GM12864 (cell line): ENCODE results near the gene BBIP1.

Experiments used
- DNase-seq: peaks from one replicate; pipeline ENCODE4 v3.0.0-alpha.2; 2011; ENCODE audit warnings: low read depth
- H3K4me3 ChIP-seq: 2 replicates; pipeline ENCODE4 v1.5.1; 2011; ENCODE audit warnings: mild to moderate bottlenecking, low read depth, low read length, control low read depth
- TF ChIP-seq, protein P1 (sequence below): IDR thresholded peaks from 2 replicates; pipeline ENCODE4 v1.5.1; 2011; ENCODE audit warnings: low read depth, mild to moderate bottlenecking, moderate library complexity, low read length, control low read depth, inconsistent platforms; ENCODE audit errors: missing control alignments

BBIP1 gene

GRCh38 chr10:110885932-110886674, 32.9 kb downstream of the BBIP1 start:
- H3K4me3 ChIP-seq: no peak overlapping the region
- DNase-seq: no peak
- TF ChIP-seq, protein P1, sequence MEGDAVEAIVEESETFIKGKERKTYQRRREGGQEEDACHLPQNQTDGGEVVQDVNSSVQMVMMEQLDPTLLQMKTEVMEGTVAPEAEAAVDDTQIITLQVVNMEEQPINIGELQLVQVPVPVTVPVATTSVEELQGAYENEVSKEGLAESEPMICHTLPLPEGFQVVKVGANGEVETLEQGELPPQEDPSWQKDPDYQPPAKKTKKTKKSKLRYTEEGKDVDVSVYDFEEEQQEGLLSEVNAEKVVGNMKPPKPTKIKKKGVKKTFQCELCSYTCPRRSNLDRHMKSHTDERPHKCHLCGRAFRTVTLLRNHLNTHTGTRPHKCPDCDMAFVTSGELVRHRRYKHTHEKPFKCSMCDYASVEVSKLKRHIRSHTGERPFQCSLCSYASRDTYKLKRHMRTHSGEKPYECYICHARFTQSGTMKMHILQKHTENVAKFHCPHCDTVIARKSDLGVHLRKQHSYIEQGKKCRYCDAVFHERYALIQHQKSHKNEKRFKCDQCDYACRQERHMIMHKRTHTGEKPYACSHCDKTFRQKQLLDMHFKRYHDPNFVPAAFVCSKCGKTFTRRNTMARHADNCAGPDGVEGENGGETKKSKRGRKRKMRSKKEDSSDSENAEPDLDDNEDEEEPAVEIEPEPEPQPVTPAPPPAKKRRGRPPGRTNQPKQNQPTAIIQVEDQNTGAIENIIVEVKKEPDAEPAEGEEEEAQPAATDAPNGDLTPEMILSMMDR: no peak

GRCh38 chr10:110883924-110884323, 35.1 kb downstream of the BBIP1 start:
- DNase-seq: no peak
- no peak overlapping the region for H3K4me3 ChIP-seq
- TF ChIP-seq, protein P1: no peak

GRCh38 chr10:110881905-110882304, 37.1 kb downstream of the BBIP1 start:
- no peak overlapping the region for H3K4me3 ChIP-seq
- TF ChIP-seq, protein P1: no peak
- DNase-seq: no peak

DNA sequence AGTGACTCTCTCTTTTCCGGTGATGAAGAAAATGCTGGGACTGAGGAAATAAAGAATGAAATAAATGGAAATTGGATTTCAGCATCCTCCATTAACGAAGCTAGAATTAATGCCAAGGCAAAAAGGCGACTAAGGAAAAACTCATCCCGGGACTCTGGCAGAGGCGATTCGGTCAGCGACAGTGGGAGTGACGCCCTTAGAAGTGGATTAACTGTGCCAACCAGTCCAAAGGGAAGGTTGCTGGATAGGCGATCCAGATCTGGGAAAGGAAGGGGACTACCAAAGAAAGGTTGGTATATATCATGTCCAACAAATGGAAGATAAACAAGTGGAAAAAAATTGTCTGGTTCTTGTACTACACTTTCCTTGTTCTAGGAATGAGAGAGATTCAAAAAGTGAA, 37.7 kb downstream of the BBIP1 start:
- DNase-seq: no peak
- H3K4me3 ChIP-seq: no peak overlapping the region
- TF ChIP-seq, protein P1: no peak

GRCh38 chr10:110880012-110880411, 39.0 kb downstream of the BBIP1 start:
- H3K4me3 ChIP-seq: no peak overlapping the region
- TF ChIP-seq, protein P1: no peak
- no peak for DNase-seq

GRCh38 chr10:110876788-110877187, 42.2 kb downstream of the BBIP1 start:
- TF ChIP-seq, protein P1: no peak
- DNase-seq: no peak
- H3K4me3 ChIP-seq: no peak overlapping the region

DNA sequence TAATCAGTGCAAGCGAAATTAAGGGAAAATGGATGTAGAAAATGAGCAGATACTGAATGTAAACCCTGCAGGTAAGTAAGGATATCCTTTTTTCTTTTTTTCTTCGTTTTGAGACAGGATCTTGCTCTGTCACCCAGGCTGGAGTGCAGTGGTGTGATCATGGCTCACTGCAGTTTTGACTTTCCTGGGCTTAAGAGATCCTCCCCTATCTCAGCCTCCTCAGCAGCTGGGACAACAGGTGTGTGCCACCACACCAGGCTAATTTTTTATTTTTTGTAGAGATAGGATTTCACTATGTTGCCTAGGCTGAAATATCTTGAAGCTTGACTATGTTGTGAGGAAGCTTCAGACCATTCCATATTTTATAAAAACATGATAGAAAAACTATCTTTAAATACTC, 43.0 kb downstream of the BBIP1 start:
- TF ChIP-seq, protein P1: no peak
- no peak overlapping the region for H3K4me3 ChIP-seq
- DNase-seq: no peak
